GM12865 (cell line): ENCODE measurements around the gene B3GAT3.

Experiments used
- DNase-seq: peaks from one replicate; pipeline ENCODE4 v3.0.0; 2010; ENCODE audit warnings: low read depth
- H3K4me3 ChIP-seq: 2 replicates; pipeline ENCODE4 v1.5.1; 2011; ENCODE audit warnings: mild to moderate bottlenecking, low read depth, low read length, control low read depth
- TF ChIP-seq, protein P1 (sequence below): IDR thresholded peaks from 2 replicates; pipeline ENCODE4 v1.5.1; 2011; ENCODE audit warnings: low read length, control low read depth, low read depth, inconsistent platforms; ENCODE audit not compliant: insufficient read depth; ENCODE audit errors: missing control alignments

Gene B3GAT3

DNA sequence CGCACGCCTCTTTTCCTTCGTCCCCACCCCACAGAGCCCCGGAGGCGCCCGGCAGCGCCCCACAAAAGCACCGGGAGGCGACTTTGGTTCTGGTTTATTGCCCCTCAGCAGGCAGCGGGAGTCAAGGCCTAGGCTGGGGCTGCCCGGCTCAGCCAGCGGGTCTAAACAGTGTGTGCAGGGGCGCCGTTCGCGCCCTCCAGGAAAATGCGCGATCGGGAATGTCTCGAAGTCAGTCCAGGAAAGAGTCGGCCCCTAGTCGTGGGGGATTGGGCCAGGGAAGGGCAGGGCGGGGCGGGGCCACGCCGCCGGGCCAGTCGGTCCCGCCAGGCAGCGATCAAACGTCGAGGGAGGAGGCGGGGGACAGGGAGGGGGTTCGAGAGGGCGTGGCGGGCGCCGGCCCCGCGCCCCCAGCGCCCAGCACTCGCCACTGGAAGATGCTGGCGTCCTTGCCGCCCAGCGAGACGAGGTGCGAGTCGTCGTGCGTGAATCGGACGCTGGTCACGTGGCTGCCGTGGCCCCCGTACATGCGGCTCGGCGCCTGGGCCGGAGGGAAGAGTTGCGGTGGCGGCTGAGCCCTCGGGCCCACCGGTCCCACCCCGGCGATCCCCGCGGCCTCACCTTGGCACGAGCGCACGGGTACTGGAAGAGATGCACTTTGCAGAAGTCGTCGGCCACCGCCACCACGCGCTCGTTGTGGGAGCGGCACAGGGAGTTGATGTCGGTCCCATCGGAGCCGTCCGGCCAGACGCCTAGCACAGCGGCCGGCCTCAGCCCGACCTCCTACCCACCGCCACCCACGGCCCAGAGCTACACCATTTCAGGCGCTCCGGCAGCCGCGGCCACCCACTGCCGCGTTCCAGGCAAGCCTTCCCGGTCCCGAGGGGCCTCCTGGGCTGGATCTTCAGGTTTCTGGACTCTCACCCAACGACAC, 19.4 kb downstream of the B3GAT3 start:
- peak overlapping the region; percentile 44 for H3K4me3 ChIP-seq
- DNase-seq, result no peak
- TF ChIP-seq, protein P1, sequence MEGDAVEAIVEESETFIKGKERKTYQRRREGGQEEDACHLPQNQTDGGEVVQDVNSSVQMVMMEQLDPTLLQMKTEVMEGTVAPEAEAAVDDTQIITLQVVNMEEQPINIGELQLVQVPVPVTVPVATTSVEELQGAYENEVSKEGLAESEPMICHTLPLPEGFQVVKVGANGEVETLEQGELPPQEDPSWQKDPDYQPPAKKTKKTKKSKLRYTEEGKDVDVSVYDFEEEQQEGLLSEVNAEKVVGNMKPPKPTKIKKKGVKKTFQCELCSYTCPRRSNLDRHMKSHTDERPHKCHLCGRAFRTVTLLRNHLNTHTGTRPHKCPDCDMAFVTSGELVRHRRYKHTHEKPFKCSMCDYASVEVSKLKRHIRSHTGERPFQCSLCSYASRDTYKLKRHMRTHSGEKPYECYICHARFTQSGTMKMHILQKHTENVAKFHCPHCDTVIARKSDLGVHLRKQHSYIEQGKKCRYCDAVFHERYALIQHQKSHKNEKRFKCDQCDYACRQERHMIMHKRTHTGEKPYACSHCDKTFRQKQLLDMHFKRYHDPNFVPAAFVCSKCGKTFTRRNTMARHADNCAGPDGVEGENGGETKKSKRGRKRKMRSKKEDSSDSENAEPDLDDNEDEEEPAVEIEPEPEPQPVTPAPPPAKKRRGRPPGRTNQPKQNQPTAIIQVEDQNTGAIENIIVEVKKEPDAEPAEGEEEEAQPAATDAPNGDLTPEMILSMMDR, result no peak

DNA sequence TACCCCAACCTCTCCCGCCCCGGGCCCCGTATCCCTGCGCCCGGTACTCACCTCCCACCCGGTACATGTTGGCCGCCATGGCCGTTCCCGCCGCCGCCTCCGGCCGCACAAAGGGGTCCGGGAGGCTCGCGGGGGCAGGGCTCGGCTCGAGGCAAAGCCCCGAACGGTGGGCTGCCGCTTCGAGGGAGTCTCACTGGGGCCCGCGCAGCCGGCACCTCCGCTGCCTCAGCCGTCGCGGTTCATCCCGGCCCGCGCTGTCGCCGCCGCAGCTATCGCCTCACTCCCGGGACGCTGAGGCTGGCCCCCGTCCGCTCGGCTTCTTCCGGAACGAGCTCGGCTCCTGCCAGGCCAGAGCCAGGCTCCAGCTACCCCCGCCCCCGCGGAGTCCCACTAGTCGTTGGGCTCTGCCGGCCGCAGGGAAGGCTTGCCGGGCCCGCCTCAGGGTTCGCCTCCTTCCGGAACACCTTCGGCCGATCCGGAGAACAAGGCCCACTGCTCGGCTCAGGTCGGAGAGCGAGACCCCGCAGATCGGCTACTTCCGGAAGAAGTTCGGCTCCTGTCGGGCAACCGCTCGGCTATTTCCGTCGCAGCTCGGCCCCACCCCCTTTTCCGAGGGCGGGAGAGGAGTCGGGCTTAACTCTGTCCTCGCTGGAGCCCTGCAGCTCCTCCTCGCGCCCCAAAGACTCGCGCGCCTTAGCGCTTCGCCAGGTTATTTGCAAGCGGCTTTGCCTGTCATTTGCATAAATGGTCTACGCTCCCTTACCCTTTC, 20.2 kb downstream of the B3GAT3 start, which contains the start of gene MTA2:
Gene MTA2 (minus strand): TSS at position 494 of the 769 bp plus-strand sequence. CDS start 415 bp downstream, at position 79.
- DNase-seq, result peak; percentile 99
- TF ChIP-seq, protein P1, result no peak
- H3K4me3 ChIP-seq, result peak within 1 kb of the TSS; percentile 79

DNA sequence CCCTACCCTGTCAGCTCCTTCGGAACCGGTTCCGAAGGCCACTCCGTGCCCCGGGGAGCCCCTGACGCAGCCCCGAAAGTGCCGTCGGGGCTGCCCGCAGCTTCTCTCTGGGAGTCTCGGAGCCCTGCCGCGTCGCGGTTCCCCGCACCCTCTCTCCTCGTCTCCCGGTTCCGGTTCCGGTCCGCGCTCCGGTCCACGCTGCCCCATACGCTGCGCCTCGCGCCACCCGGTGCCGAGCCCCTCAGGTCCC, 20.7 kb downstream of the B3GAT3 start:
- peak overlapping the region; percentile 79 for H3K4me3 ChIP-seq
- peak; percentile 62 for DNase-seq
- TF ChIP-seq, protein P1, result no peak

DNA sequence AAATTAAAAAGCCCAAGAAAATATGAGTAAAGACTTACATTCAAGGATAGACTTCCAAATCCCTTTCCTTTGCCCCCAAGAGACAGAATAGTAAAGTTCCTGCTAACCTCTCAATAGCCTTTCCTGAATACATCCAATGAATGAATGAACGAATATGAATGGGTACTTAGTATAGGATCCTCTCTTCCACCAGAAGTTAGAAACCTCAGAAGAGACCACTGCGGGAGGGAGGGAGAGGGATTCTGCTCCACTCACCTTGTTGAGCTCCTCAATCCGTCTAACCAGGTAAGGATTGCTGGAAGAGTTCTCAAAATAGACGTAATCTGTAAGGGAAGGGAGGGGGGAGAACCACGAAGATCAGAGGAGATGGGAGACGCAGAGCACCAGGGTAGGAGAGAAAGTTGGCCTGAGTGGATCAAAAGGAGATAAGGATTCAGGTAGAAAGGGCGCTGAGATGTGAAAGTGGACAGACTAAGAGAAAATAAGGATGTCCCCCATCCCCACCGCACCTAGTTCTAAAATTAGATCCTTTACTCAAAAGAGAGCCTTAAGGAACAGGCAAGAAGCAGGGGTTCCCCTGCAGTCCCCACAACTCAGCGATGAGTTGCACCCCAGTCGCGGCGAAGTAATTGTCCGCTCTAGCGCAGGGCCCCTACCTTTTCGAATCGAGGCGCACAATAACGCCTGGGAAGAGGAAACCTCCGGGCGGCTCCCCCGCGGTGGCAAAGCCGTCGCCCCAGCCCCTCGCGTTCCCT, 21.2 kb downstream of the B3GAT3 start:
- TF ChIP-seq, protein P1, result no peak
- no peak for DNase-seq

DNA sequence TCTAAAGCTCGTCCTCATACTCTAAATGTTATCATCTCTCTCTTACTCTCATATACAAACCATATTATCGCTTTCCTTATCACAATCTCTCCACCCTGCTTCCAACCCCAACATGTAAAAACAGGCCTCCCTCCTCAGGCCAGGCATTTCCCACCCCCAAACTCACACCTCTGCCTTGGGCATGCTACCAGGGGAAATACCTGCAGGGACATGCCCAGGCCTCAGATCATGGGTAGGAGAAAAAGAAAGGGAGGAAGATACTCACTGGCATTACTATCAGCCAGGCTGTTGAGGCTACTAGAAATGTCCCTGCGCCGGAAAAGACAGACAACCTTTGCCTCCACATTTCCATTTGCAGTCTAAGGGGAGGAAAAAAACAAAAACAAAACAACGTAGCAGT, 21.9 kb downstream of the B3GAT3 start:
- DNase-seq, result peak; percentile 38
- TF ChIP-seq, protein P1, result no peak
- peak overlapping the region; percentile 79 for H3K4me3 ChIP-seq

More for the DNA sequence above, 21.2 kb downstream of the B3GAT3 start:
- peak overlapping the region; percentile 79 for H3K4me3 ChIP-seq

DNA sequence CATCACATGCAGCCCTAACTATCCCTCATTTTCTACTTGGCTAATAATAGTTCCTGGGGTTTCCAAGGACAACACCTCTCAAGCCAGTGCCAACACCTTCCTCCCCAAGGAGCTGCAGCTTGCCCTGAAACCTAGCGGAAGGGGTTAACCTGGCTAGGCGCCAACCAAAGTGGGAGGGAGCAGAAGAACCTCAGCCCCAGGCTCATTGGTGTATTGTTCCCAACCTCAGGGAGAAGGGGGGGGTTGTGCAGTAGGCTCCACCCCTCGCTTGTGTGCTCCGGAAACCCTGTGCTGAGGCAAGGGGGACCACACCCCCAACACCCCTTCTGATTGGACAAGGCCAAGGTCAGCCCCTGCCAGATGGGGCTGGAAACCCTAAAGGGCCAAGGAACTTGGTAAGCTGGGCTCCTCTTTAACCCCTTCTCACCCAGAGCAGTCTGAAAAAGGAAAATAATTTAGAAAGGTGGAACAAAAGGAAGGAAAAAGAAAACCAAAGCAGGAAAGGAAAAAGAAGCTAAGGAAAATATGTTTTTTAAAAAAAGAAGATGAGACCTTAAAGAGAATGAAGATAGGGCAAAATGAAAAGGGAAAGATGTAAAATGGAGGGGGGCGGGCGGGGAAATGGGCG, 22.6 kb downstream of the B3GAT3 start:
- peak overlapping the region; percentile 79 for H3K4me3 ChIP-seq
- DNase-seq, result peak; percentile 99
- TF ChIP-seq, protein P1, result no peak
